Sigmoid colon (tissue), 4 donors: ENCODE results near the gene MIA3.

Source experiments
- CTCF ChIP-seq, 4 experiments: fragments of 450-650 bp in 3 of 4; fragments of 200-600 bp in 1 of 4; IDR thresholded peaks; one replicate each; pipeline ENCODE4 v1.5.1; 2016 to 2019; ENCODE audit warnings: antibody characterized with exemption in 4 of 4, mild to moderate bottlenecking in 3 of 4, moderate library complexity in 2 of 4
- EP300 ChIP-seq, 4 donors: sonication (generic); formaldehyde crosslinking; IDR thresholded peaks; one replicate each; pipeline ENCODE4 v1.6.1; 2017; ENCODE audit warnings: antibody characterized with exemption in 4 of 4
- POLR2A ChIP-seq, 2 donors: fragments of 450-650 bp; IDR thresholded peaks; one replicate each; pipeline ENCODE4 v1.6.1; 2016; ENCODE audit warnings: antibody characterized with exemption in 2 of 2, mild to moderate bottlenecking in 2 of 2, moderate library complexity in 2 of 2
- POLR2AphosphoS5 ChIP-seq, 4 donors: sonication (generic); formaldehyde crosslinking; IDR thresholded peaks; one replicate each; pipeline ENCODE4 v1.6.1; 2017; ENCODE audit warnings: antibody characterized with exemption in 4 of 4

GRCh38 chr1:222629921-222630535 is 12.1 kb downstream of the MIA3 start:
- TF ChIP-seq POLR2A (IDR thresholded peaks at IDR 0.05) (no peak), CTCF (IDR thresholded peaks at IDR 0.05) (no peak), POLR2AphosphoS5 (IDR thresholded peaks at IDR 0.05) (no peak), EP300 (IDR thresholded peaks at IDR 0.05) (no peak)
